ENCODE results near the gene CGNL1.
A peak's percentile ranks its signal among the peaks of the same experiment; 100 is the strongest.

Gene CGNL1

GRCh38 chr15:57528940-57529565, 152.7 kb downstream of the CGNL1 start:
- DNase-seq: no peak

GRCh38 chr15:57529748-57530147, 153.4 kb downstream of the CGNL1 start:
- no peak for DNase-seq

- no peak for DNase-seq
These were observed 156.6 kb downstream of the CGNL1 start for GRCh38 chr15:57532731-57533447.

GRCh38 chr15:57533448-57533799, 157.1 kb downstream of the CGNL1 start:
- no peak for DNase-seq

- no peak for DNase-seq
These were observed 158.0 kb downstream of the CGNL1 start for GRCh38 chr15:57534281-57534680.

GRCh38 chr15:57537072-57537471, 160.8 kb downstream of the CGNL1 start:
- DNase-seq: no peak

GRCh38 chr15:57537488-57538264, 161.4 kb downstream of the CGNL1 start:
- no peak for DNase-seq

- no peak for DNase-seq
These were observed 161.9 kb downstream of the CGNL1 start for GRCh38 chr15:57538265-57538529.

- DNase-seq: no peak
These were observed 162.5 kb downstream of the CGNL1 start for GRCh38 chr15:57538821-57539220.

GRCh38 chr15:57540211-57540610, 163.9 kb downstream of the CGNL1 start:
- no peak for DNase-seq

- peak; percentile 16 for DNase-seq
These were observed 164.4 kb downstream of the CGNL1 start for GRCh38 chr15:57540736-57541135.

GRCh38 chr15:57541271-57541670, 165.0 kb downstream of the CGNL1 start:
- DNase-seq: no peak

GRCh38 chr15:57541805-57542504, 165.7 kb downstream of the CGNL1 start:
- DNase-seq: peak; percentile 22

GRCh38 chr15:57542505-57542817, 166.2 kb downstream of the CGNL1 start:
- no peak for DNase-seq

- no peak for DNase-seq
These were observed 168.7 kb downstream of the CGNL1 start for GRCh38 chr15:57544848-57545480.

GRCh38 chr15:57545995-57546394, 169.7 kb downstream of the CGNL1 start:
- DNase-seq: no peak

GRCh38 chr15:57547243-57547755, 171.0 kb downstream of the CGNL1 start:
- no peak for DNase-seq

- no peak for DNase-seq
These were observed 172.0 kb downstream of the CGNL1 start for GRCh38 chr15:57548351-57548750.

- no peak for DNase-seq
These were observed 172.5 kb downstream of the CGNL1 start for GRCh38 chr15:57548835-57549234.

- DNase-seq: no peak
These were observed 173.6 kb downstream of the CGNL1 start for GRCh38 chr15:57549935-57550334.

GRCh38 chr15:57550640-57551039, 174.3 kb downstream of the CGNL1 start:
- DNase-seq: no peak

GRCh38 chr15:57551715-57552677, 175.7 kb downstream of the CGNL1 start:
- DNase-seq: no peak

All from stimulated activated CD4-positive, alpha-beta T cell treated with anti-CD3 and anti-CD28 coated beads, Interleukin-1b, Interleukin-23, amount 100 ng/mL, for 48 hours (primary cell).